Lower leg skin (tissue), 4 donors: ENCODE data around the gene LYVE1. TPM values are rescaled to one million over a fixed set of nuclear protein-coding genes. Genes with fewer than 3 reads are reported as not detected.
A peak's percentile ranks its signal among the peaks of the same experiment; 100 is the strongest.

ENCODE experiments used
- DNase-seq, 2 donors: peaks; one replicate each; pipeline ENCODE4 v3.0.0-alpha.2; 2019; ENCODE audit warnings: low spot score in 2 of 2
- H3K4me3 ChIP-seq: fragments of 200-600 bp; sonication (generic); 2 replicates; pipeline ENCODE4 v1.5.1; 2017; ENCODE audit warnings: mild to moderate bottlenecking, low read depth; ENCODE audit not compliant: poor library complexity, severe bottlenecking
- POLR2A ChIP-seq, 2 donors: fragments of 450-650 bp; IDR thresholded peaks; one replicate each; pipeline ENCODE4 v1.6.1; 2016 to 2017; ENCODE audit warnings: antibody characterized with exemption in 2 of 2, mild to moderate bottlenecking in 1 of 2, moderate library complexity in 1 of 2
- WGBS, 2 donors: methylation state at CpG; one replicate each; pipeline ENCODE4 v1.1.5; 2018; 5-methylcytosine and 5-hydroxymethylcytosine counted together
- intact Hi-C: fragments of 100-400 bp; cut with DNase I; formaldehyde crosslinking; loops from one replicate; pipeline ENCODE4 v1.15.0; 2023; ENCODE audit warnings: low total_unique reads
- total RNA-seq, 4 donors: library from RNA; depleted of rRNA; stranded (reverse); fragments of >200 nt; gene quantifications; one replicate each; pipeline ENCODE4 v1.1.0, GENCODE V29; 2016
- TF ChIP-seq, protein P1 (sequence below), 3 donors: fragments of 450-650 bp; IDR thresholded peaks; one replicate each; pipeline ENCODE4 v1.5.1; 2016; ENCODE audit warnings: antibody characterized with exemption in 3 of 3, mild to moderate bottlenecking in 3 of 3, moderate library complexity in 2 of 3

Gene LYVE1
- total RNA-seq: 10 to 100 TPM; 14.3 to 29.0 (median 20.6) TPM

DNA sequence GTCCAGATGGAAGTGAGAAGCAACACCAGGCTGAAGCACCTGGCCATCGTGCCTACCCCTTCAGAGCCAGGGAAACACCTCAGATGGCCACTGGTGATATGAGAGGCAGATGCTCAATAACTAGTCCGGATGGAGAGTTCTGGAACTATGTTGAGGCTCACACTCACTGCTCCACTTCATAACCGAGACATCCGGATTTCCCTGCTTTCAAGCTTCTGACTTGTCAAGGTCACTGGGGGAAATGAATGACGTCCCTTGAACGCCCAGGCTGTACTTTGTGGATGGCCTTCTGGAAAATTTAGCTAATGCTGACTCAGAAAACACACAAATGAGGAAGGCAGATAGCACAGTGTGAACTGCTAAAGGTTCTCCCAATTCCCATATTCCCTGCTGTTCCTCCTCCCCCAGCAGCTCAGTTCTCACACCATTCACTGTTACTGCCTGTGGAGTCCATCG lies at the start of gene LYVE1:
LYVE1 (minus strand) TSS at position 180 of the 456 bp plus-strand sequence; CDS start at position 47, 133 bp downstream.
- TF ChIP-seq, protein P1, sequence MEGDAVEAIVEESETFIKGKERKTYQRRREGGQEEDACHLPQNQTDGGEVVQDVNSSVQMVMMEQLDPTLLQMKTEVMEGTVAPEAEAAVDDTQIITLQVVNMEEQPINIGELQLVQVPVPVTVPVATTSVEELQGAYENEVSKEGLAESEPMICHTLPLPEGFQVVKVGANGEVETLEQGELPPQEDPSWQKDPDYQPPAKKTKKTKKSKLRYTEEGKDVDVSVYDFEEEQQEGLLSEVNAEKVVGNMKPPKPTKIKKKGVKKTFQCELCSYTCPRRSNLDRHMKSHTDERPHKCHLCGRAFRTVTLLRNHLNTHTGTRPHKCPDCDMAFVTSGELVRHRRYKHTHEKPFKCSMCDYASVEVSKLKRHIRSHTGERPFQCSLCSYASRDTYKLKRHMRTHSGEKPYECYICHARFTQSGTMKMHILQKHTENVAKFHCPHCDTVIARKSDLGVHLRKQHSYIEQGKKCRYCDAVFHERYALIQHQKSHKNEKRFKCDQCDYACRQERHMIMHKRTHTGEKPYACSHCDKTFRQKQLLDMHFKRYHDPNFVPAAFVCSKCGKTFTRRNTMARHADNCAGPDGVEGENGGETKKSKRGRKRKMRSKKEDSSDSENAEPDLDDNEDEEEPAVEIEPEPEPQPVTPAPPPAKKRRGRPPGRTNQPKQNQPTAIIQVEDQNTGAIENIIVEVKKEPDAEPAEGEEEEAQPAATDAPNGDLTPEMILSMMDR (IDR thresholded peaks at IDR 0.05): no peak
- TF ChIP-seq POLR2A (IDR thresholded peaks at IDR 0.05): no peak
- intact Hi-C loops: no loop called here
- H3K4me3 ChIP-seq: no peak within 1 kb of the TSS
- 71% methylated on average over 7 of the region's 7 CpGs for WGBS, 2 donors
- DNase-seq: peak in 1 of 2 donors; percentile 49

GRCh38 chr11:10617551-10617950 lies 49.1 kb upstream of the LYVE1 start:
- intact Hi-C loops: no loop called here
- WGBS, 2 donors: 57 to 62% methylated on average over 1 of the region's 1 CpG
- DNase-seq: peak in 1 of 2 donors; percentile 6
- TF ChIP-seq, protein P1 (IDR thresholded peaks at IDR 0.05): no peak
- TF ChIP-seq POLR2A (IDR thresholded peaks at IDR 0.05): no peak
- H3K4me3 ChIP-seq: no peak overlapping the region

DNA sequence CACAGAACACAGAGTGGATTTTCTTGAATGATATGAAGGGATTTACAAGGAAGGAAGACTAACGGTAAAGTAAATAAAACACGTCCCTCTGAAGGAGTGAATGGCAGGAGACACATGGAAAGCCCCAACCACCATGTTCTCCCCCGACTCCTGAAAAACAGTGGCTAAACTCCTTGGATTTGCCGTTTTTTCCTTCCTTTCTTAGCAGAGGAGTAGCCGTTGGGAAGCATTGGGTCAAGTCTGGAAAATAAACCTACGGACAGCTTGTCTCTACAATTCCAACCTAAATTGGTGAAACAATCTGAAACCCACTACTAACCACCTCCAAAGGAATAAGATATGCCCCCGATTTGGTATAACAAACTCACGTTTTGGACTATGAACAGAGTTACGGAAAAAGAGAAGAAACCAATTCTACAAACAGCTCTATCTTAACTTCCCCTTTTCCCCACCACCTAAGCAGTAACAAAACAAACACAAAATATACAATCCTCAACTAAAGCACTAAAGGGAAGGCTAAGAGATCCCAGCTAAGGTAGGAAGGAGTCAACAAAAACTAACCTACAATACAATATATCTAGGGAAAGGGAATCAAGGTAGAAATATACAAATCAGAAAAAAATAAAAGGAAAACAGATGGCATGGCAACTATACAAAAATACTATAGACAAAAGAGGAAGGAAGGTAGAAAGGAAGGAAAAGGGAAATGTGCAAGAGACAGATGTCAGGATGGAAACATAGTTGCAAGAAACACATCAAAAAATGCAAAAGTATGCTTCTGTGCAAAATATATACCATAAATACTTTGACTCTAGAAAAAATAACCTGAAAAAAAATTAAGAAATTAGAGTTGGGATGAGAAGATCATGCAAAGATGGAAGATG lies 43.8 kb upstream of the LYVE1 start:
- no peak for TF ChIP-seq POLR2A (IDR thresholded peaks at IDR 0.05)
- TF ChIP-seq, protein P1 (IDR thresholded peaks at IDR 0.05): no peak
- DNase-seq: no peak
- intact Hi-C loops: no loop called here
- no peak overlapping the region for H3K4me3 ChIP-seq
- WGBS, 2 donors: 86 to 91% methylated on average over 9 of the region's 9 CpGs

- TF ChIP-seq, protein P1 (IDR thresholded peaks at IDR 0.05): no peak
- TF ChIP-seq POLR2A (IDR thresholded peaks at IDR 0.05): no peak
- WGBS, 2 donors: 87 to 96% methylated on average over 3 of the region's 3 CpGs
- H3K4me3 ChIP-seq: no peak overlapping the region
- intact Hi-C loops: no loop called here
- no peak for DNase-seq
These were observed 41.2 kb upstream of the LYVE1 start for GRCh38 chr11:10609636-10610035.

DNA sequence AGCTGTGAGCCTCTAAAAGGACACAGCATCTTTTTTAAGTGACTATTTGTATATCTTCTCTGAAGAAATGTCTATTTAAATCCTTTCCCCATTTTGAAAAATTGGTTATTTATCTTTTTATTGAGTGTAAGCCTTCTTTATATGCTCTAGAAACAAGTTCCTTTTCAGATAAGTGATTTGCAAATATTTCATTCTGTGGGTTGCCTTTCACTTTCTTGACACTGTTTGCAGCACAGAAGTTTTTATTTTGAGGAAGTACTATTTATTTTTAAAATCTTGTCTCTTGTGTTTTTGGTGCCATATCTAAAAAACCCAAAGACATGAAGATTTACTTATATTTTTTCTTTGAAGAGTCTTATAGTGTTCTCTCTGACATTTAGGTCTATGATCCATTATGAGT lies 40.1 kb upstream of the LYVE1 start:
- H3K4me3 ChIP-seq: no peak overlapping the region
- TF ChIP-seq, protein P1 (IDR thresholded peaks at IDR 0.05): no peak
- no peak for TF ChIP-seq POLR2A (IDR thresholded peaks at IDR 0.05)
- DNase-seq: no peak
- intact Hi-C loops: no loop called here
